ENCODE results near the gene RAB13.

DNA sequence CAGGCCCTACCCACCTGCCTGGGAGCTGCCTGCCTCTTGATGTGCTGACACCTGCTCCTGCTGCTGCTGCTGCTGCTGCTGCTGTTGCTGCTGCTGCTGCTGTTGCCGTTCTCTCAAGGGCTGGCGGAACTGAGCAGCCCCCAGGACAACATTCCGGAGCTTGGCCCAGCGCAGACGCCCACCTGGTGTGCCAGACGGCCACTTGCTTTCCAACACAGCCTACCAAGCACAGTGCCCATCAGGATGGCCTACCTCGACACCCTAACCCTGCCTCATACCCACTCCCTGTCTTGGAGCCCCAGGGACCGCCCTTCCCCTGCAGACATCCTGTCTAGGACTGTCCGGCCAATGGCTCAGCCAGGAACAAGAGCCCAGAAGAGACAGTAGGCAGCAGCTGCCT is 51.4 kb downstream of the RAB13 start:
- TF ChIP-seq RAD21 (IDR thresholded peaks at IDR 0.05; ENCODE audit: low read depth) (no peak), YY1 (IDR thresholded peaks at IDR 0.05; ENCODE audit: low read depth) (no peak), ZBTB7A (IDR thresholded peaks at IDR 0.05; ENCODE audit: low read depth) (no peak), CREB1 (IDR thresholded peaks at IDR 0.05; ENCODE audit: low read depth) (no peak), EP300 (IDR thresholded peaks at IDR 0.05; ENCODE audit: borderline replicate concordance) (no peak), TAF1 (IDR thresholded peaks at IDR 0.05; ENCODE audit: low read depth) (no peak), CEBPB (IDR thresholded peaks at IDR 0.05) (no peak), EGR1 (IDR thresholded peaks at IDR 0.05) (no peak), MAX (IDR thresholded peaks at IDR 0.05) (no peak), TCF12 (IDR thresholded peaks at IDR 0.05; ENCODE audit: low read depth) (no peak), TEAD4 (IDR thresholded peaks at IDR 0.05) (no peak)
- TF ChIP-seq, protein P1, sequence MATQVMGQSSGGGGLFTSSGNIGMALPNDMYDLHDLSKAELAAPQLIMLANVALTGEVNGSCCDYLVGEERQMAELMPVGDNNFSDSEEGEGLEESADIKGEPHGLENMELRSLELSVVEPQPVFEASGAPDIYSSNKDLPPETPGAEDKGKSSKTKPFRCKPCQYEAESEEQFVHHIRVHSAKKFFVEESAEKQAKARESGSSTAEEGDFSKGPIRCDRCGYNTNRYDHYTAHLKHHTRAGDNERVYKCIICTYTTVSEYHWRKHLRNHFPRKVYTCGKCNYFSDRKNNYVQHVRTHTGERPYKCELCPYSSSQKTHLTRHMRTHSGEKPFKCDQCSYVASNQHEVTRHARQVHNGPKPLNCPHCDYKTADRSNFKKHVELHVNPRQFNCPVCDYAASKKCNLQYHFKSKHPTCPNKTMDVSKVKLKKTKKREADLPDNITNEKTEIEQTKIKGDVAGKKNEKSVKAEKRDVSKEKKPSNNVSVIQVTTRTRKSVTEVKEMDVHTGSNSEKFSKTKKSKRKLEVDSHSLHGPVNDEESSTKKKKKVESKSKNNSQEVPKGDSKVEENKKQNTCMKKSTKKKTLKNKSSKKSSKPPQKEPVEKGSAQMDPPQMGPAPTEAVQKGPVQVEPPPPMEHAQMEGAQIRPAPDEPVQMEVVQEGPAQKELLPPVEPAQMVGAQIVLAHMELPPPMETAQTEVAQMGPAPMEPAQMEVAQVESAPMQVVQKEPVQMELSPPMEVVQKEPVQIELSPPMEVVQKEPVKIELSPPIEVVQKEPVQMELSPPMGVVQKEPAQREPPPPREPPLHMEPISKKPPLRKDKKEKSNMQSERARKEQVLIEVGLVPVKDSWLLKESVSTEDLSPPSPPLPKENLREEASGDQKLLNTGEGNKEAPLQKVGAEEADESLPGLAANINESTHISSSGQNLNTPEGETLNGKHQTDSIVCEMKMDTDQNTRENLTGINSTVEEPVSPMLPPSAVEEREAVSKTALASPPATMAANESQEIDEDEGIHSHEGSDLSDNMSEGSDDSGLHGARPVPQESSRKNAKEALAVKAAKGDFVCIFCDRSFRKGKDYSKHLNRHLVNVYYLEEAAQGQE (IDR thresholded peaks at IDR 0.05; ENCODE audit: low read depth) = no peak
- TF ChIP-seq, protein P2, sequence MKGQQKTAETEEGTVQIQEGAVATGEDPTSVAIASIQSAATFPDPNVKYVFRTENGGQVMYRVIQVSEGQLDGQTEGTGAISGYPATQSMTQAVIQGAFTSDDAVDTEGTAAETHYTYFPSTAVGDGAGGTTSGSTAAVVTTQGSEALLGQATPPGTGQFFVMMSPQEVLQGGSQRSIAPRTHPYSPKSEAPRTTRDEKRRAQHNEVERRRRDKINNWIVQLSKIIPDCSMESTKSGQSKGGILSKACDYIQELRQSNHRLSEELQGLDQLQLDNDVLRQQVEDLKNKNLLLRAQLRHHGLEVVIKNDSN (IDR thresholded peaks at IDR 0.05) = no peak
